Measurements from ENCODE around the gene LRRTM2. TPM values are rescaled to one million over a fixed set of nuclear protein-coding genes. Genes with fewer than 3 reads are reported as not detected.

LRRTM2 gene
- total and polyA plus RNA-seq, 9 donors: 0.07 to 0.92 (median 0.23) TPM

- DNase-seq: no peak
- intact Hi-C loops (cut with DNase I): no loop called here
- no peak overlapping the region for H3K27ac ChIP-seq
- WGBS, 3 donors: 80 to 84% (median 82%) methylated on average over 9 of the region's 9 CpGs
- H3K36me3 ChIP-seq: no peaks in the 10 kb centered on the region
- no peaks in the 10 kb centered on the region for H3K9me3 ChIP-seq
- H3K4me1 ChIP-seq (ENCODE audit: insufficient read depth): peaks cover 3% of the 10 kb centered on the region
- no peaks in the 10 kb centered on the region for H3K27me3 ChIP-seq
- TF ChIP-seq POLR2A (IDR thresholded peaks at IDR 0.05): no peak
- no peak for TF ChIP-seq EP300 (IDR thresholded peaks at IDR 0.05)
- no peak for TF ChIP-seq CTCF (IDR thresholded peaks at IDR 0.05)
- no peak overlapping the region for H3K4me3 ChIP-seq
Measured at GRCh38 chr5:138853132-138853531, 22.0 kb downstream of the LRRTM2 start.

DNA sequence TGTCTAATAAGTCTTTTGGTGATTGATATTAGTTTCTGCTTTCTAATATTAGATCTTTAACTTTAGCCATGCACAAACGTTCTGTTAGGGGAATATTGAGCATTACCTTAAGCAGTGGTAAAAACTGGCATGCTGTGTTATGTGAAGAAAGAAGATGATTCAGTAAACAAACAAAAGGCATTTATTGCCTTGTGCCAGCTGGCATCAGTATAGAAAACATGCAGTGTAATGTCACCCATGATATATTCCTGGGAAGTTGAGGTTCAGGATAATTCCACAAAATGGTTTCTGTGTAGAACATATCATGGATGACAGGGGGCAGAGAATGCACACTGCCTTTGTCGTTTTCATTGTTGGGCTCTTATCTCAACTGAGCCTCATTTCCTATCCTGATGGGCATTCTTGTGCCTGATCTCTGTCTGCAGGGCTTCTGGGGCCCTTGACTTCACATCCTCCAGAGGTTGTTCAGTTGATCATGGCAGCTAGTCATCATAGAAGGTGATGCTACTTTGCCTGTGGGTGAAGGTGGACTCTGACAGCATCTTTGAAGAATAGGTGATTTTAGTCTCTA, 24.2 kb downstream of the LRRTM2 start:
- no peak overlapping the region for H3K4me3 ChIP-seq
- no peaks in the 10 kb centered on the region for H3K9me3 ChIP-seq
- H3K36me3 ChIP-seq: no peaks in the 10 kb centered on the region
- TF ChIP-seq CTCF (IDR thresholded peaks at IDR 0.05): no peak
- TF ChIP-seq EP300 (IDR thresholded peaks at IDR 0.05): no peak
- TF ChIP-seq POLR2A (IDR thresholded peaks at IDR 0.05): no peak
- intact Hi-C loops (cut with DNase I): loop anchor here in 1 of 4 donors (1.0 kb wide), 1 partner anchor 35 kb away; no protein-coding TSS in a partner anchor
- DNase-seq: no peak
- no peak overlapping the region for H3K27ac ChIP-seq
- H3K27me3 ChIP-seq: no peaks in the 10 kb centered on the region
- peaks cover 3% of the 10 kb centered on the region for H3K4me1 ChIP-seq (ENCODE audit: insufficient read depth)
- WGBS, 3 donors: 43 to 45% (median 44%) methylated on average over 2 of the region's 2 CpGs

DNA sequence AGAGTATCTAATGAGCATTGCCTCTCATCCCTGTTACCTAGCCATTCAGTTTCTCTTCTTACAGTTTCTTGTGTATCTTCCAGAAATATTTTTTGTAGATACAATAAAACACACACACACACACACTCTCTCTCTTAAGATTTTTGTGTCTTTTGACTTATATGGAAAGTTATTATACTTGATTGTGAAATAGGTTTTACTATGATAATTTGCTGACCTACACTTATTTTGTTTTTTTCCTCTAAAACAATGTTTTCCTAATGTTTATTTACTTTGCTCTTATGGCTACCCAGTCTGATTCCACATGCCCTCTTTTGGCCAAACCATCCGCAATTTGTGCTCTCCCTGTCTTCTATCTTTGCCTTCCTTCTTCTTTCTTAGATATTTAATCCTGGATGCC, 25.3 kb downstream of the LRRTM2 start:
- Histone ChIP-seq H3K9me3 (no peaks in the 10 kb centered on the region), H3K27me3 (no peaks in the 10 kb centered on the region), H3K4me3 (no peak overlapping the region), H3K36me3 (no peaks in the 10 kb centered on the region), H3K27ac (no peak overlapping the region), H3K4me1 (ENCODE audit: insufficient read depth) (peaks cover 3% of the 10 kb centered on the region)
- TF ChIP-seq EP300 (IDR thresholded peaks at IDR 0.05) (no peak), CTCF (IDR thresholded peaks at IDR 0.05) (no peak), POLR2A (IDR thresholded peaks at IDR 0.05) (no peak)
- intact Hi-C loops (cut with DNase I): no loop called here
- WGBS, 3 donors: 70 to 79% (median 74%) methylated on average over 1 of the region's 1 CpG
- DNase-seq: no peak

GRCh38 chr5:138849439-138849838, 25.7 kb downstream of the LRRTM2 start:
- intact Hi-C loops (cut with DNase I): no loop called here
- DNase-seq: no peak

More at GRCh38 chr5:138849439-138849838, 25.7 kb downstream of the LRRTM2 start:
- no peaks in the 10 kb centered on the region for H3K9me3 ChIP-seq
- WGBS, 3 donors: 18 to 33% (median 27%) methylated on average over 3 of the region's 3 CpGs
- no peak overlapping the region for H3K27ac ChIP-seq
- peaks cover 3% of the 10 kb centered on the region for H3K4me1 ChIP-seq (ENCODE audit: insufficient read depth)
- no peak overlapping the region for H3K4me3 ChIP-seq
- H3K36me3 ChIP-seq: no peaks in the 10 kb centered on the region
- TF ChIP-seq CTCF (IDR thresholded peaks at IDR 0.05) (no peak), EP300 (IDR thresholded peaks at IDR 0.05) (no peak), POLR2A (IDR thresholded peaks at IDR 0.05) (no peak)
- no peaks in the 10 kb centered on the region for H3K27me3 ChIP-seq
